Stimulated activated CD4-positive, alpha-beta T cell treated with anti-CD3 and anti-CD28 coated beads, Interleukin-4, amount 100 ng/mL, for 1 hour (primary cell): ENCODE data around the gene IL26.
"Not testable (repeated sequence)": the region's sequence is repeated elsewhere in the genome, so short reads cannot be mapped to it uniquely, and the experiment has no call there.

Experiments used
- DNase-seq: peaks from one replicate; pipeline ENCODE4 v3.0.0-alpha.2; 2020

The IL26 gene

DNA sequence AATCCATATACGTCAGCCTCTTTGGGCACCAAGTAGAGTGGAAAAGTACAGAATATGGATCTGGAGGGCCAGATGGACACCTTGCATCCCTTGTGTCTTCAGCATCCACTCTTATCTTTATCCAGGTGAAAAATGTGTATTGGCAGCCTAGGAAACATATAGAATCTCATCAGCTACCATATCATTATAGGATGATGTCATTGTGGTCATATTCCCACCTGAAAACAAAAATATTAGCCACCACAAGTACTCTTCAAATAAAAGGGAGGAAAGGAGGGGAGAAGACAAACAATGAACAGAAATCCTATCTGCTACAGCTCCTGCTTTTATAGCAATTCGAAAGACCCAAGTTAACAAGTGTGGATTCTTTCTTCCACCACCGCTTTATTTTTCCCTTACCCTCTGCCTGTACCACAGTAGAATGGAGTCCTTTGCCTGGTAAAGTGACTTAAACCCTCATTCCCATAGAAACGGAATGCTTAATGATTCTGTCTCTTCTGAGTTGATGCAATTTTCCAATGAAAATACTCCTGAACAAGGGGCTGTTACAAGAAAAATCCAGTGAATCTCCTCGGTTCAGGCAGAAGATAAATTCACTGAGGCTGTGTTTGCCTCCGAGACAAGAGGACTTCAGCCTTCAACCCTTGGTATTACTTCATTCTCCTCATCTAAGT, 13.8 kb upstream of the IL26 start:
- no peak for DNase-seq

- no peak for DNase-seq
These were observed 12.0 kb upstream of the IL26 start for GRCh38 chr12:68237619-68238018.

- DNase-seq: no peak
These were observed 11.5 kb upstream of the IL26 start for GRCh38 chr12:68237078-68237477.

DNA sequence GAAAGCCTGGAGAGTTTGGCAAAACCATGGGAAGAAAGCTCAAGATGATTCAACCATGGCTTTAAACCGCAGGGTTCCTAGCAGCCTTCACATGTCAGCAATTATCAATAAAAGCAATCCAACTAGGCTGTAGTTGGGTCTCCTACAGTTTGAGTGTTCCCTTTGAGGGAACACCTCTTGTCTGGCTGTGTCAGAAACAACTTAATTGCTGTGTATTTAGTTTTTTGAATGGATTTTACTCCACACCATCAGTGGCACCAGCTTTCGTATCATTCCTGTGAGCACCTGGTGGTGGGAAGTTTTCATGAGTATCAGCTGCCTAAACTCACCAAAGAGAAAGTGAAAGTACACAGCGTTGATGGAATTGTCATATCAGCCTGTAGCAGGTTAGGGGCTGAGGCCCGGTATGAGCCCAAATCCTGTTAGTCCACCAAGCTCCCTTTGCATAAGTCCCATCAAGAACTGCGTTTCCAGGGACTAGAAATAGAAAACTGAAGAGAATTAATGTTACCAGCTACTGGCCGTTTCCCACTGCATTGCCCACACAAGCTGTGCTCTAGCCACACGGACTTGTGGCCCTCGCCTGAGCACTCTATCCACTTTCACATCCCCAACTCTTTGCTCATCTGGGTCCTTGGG, 10.9 kb upstream of the IL26 start:
- peak; percentile 16 for DNase-seq

DNA sequence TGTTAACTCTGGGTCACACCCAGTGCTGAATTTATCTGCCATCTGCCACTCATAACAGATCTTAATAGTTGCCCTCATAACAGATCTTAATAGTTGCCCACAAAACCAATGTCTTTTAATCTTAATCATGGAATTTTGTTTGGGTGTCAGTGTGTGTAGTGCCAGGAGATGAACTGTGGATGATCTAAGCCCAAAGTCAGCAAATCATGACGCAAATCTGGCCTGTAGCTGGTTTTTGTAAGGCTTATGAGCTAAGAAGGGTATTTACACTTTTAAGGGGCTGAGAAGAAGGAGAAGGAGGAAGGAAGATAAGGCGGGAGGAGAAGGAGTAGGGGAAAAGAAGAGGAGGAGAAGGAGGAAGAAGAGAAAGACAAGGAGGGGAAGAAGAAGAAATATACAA, 10.0 kb upstream of the IL26 start:
- DNase-seq: no peak

- no peak for DNase-seq
These were observed 8.5 kb upstream of the IL26 start for GRCh38 chr12:68234140-68234539.

DNA sequence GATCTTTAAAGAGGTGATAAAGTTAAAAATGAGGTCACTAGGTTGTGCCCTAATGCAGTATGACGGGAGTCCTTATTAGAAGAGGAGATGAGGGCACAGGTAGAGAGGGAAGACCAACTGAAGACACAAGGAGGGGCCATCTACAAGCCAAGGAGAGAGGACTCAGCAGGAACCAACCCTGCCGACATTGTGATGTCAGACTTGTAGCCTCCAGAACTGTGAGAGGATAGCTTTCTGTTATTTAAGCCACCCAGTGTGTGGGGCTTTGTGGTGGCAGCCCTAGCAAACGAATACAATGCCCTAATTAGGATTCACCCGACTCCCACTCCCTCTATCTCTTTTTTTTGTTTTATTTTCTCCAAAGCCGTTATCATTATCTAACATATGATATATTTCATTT, 7.9 kb upstream of the IL26 start:
- no peak for DNase-seq

DNA sequence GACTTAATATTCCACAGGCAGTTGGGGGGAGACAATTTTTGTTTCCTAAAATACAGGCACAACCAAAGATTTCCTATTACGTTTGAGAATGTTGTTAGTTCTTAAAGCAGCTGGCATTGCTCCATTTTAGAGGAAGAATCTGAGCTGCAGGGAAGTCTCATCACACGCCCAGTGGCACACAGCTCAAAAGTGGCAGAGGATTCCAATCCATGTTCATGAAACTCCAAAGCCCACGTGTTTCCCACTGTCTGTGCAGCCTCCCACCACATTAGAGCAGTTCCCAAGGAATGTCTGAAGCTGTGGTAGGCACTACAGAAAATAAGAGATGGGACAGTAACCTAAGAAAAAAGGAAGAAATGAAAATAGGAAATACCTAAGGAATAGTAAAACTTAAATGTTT, 6.1 kb upstream of the IL26 start:
- DNase-seq: no peak

DNA sequence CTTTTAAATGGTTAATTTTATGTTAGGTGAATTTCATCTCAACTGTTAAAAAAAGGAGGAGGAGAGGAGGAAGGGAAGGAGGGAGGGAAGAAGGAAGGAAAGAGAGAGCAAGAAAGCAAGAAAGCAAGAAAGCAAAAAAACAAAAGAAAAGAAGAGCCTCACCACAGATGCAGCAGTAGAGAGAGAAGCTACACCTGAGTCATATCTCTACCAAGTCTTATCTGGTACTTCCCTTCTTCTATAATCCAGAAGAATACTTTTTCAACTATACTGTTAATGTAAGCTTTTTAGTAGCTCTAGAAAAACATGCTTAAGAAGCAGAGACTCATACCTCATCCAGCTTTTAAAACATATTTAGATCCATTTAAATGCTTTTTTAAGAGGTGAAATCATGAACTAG, 5.6 kb upstream of the IL26 start:
- DNase-seq: no peak

- no peak for DNase-seq
These were observed 4.3 kb upstream of the IL26 start for GRCh38 chr12:68229956-68230355.

GRCh38 chr12:68227356-68227755, 1.7 kb upstream of the IL26 start:
- DNase-seq: no peak

GRCh38 chr12:68224613-68225285, 861 bp downstream of the IL26 start:
- no peak for DNase-seq

DNA sequence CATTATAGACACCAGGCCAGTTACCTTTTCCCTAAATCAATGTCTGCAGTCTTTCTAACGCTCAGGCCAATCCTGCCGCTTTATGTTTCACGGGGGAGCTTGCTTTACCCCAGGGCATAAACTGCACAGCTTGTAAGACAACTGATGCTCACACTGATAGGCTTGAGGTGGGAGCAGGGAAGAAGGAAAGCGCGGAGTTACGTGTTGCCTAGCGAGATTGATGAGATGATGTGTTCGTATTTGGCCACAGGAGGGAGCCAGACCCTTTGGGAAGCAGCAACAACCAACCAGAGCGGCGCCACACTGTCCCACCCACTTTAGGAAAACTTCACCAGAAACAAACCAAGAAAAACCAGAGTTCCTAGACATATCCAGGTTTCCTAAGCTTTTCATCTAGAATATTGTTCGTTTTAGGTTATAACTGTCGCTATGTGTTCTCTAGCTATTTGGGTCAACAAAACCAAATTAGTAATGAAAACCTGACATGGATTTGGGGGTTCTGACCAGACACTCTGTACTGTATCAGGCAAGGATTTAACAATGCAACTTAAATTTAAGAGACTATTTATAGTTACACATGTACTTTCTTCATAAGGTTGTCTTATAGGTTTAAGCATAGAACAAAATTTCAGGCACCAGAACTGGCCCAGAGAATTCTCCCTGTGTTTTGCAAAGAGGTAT, 2.4 kb downstream of the IL26 start:
- peak; percentile 63 for DNase-seq

DNA sequence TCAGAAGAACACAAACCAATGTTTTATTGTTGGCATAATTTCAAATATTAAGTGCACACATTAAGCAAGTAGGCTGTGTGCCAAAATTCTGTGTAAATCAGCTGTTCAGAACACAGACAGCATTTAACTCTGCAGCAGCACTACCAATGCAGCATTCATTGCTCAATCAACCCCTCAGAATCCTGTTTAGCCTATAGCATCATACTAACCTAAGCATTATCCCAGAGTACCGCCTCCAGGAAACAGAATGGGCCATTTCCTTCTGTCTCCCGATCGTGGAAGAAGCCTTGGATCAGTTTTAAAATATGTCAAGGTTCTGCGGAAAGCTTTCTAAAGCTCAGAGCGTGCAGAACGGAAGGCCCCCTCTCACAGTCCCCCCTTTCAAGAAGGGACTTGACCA, 3.3 kb downstream of the IL26 start:
- DNase-seq: no peak

DNA sequence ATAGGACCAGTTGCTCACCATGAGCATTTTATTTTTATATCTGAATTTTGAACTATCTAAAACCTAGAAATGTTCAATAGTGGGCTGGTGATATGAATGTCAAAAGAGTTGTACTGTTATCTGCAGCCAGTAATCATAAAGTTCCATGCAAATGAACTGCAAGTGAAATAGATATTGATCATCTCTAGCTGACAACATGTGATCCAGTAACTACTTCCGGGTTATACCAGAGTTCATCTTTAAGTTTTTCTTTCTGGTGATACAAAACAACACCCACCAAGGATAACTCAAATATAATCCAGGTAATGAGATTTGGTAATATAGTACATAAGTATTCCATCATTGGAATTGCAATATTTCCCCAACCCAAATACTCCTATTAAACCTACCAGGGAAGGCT, 4.1 kb downstream of the IL26 start:
- DNase-seq: no peak

DNA sequence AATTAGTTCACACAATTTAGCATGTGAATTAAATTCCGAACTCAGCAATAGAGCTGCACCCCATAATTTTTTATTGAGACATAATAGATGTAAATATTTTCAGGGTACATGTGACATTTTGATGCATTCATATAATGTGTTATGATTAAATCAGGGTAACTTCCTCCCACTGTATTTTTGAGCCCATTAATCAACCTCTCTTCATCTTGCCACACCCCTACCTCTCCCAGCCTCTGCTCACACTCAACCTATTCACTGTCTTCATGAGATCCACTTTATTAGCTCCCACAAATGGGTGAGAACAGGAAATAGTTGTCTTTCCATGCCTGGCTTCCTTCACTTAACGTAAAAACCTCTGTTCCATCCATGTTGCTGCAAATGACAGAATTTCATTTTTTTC, 14.7 kb downstream of the IL26 start:
- DNase-seq: no peak

GRCh38 chr12:68209048-68209728, 16.4 kb downstream of the IL26 start:
- DNase-seq: not testable (repeated sequence)

- no peak for DNase-seq
These were observed 18.3 kb downstream of the IL26 start for GRCh38 chr12:68207276-68207675.

- no peak for DNase-seq
These were observed 19.2 kb downstream of the IL26 start for GRCh38 chr12:68206446-68206845.

- DNase-seq: no peak
These were observed 22.1 kb downstream of the IL26 start for GRCh38 chr12:68203460-68203875.

DNA sequence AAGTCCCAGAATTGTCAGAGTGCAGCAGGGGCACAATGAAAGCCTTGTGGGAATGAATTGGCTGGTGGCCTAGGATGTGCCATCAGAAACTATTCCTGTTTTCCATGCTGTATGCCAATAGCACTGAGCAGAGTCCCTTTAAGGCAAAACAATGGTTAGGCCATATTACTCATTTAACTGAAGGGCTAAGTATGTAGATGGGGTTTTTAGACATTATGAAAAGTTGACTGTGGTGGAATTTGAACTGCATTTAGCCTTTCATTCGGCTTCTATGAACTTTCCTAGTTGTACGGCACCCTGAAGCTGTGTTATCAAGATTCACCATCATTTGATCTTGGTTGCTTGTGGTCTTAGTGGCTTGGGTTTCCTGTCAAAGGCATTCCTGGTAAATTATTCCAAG, 24.8 kb downstream of the IL26 start:
- DNase-seq: no peak

- no peak for DNase-seq
These were observed 26.5 kb downstream of the IL26 start for GRCh38 chr12:68199127-68199526.

DNA sequence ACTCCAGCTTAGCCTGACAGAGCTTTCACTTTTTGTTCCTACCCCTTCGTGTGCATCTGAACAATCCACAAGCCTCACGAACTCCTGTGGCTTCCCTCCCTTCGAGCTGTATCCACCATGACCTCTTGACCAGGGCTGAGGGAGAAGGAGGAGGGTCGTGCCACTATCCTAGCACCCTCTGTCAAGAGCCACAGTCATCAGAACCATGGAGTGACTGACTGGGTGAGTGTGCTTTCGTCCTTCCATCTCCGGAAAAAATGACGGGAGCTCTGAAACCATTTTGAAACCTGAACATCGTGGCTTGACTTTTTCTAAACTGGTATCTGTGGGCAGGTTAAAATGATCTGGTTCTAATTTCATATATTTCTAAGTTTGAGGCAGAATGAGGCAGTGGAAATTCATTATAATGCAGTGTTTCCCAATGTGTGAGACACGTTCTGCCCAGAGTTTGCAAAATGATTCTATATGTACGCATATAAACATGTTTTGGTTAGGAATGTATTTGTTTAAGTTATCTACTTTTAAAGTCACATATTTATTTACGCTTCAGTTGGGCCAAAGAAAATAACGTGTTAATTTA, 27.0 kb downstream of the IL26 start:
- no peak for DNase-seq
